ENCODE measurements around the gene USP54.

DNA sequence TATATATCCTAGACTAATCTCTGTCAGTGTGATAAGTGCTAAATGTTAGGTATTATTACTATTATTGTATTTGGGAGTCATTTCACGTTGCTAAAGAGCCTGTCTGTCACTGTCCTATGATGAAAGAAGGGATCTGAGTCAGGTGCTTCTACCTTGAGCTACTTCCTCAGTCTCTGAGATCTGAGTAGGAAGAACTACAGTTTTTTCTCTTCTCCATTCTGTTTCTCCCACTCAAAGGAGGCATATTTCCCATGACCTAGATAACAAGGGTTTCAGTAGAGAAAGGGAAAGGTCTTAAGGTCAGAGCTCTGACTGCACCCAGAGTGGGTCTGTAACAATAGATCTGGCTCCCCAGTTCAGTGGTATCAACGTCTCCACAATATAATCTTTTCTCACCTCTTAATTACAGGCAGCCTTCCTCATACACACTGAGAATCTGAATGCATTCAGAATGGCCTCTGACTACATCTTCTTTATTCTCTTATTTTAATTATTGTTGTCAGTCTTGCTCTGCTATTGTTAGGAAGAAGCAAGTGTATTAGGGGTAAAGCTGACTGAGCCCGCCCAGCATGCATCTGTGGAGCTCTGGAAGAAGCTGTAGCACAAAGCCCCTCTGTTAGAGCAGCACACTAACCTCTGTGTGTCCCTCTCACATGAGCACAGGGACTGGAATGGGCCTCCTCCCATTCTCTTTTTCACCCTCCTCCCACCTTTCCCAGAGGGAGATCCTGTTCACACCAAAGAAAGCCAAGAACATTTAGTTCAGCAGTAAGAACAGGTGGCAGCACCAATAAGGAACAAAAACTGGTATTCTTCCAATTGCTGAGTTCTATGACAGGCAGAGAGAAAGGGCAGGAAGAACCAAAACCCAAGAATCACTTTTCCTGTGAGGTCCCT lies 38.1 kb downstream of the USP54 start:
- TF ChIP-seq, protein P1, sequence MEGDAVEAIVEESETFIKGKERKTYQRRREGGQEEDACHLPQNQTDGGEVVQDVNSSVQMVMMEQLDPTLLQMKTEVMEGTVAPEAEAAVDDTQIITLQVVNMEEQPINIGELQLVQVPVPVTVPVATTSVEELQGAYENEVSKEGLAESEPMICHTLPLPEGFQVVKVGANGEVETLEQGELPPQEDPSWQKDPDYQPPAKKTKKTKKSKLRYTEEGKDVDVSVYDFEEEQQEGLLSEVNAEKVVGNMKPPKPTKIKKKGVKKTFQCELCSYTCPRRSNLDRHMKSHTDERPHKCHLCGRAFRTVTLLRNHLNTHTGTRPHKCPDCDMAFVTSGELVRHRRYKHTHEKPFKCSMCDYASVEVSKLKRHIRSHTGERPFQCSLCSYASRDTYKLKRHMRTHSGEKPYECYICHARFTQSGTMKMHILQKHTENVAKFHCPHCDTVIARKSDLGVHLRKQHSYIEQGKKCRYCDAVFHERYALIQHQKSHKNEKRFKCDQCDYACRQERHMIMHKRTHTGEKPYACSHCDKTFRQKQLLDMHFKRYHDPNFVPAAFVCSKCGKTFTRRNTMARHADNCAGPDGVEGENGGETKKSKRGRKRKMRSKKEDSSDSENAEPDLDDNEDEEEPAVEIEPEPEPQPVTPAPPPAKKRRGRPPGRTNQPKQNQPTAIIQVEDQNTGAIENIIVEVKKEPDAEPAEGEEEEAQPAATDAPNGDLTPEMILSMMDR (conservative IDR thresholded peaks at IDR 0.05; ENCODE audit: low read length): no peak
- no peak for TF ChIP-seq EZH2phosphoT487 (IDR thresholded peaks at IDR 0.05; ENCODE audit: borderline replicate concordance, low read depth, low read length)
